Measurements from ENCODE around the gene TEAD1. TPM values are rescaled to one million over a fixed set of nuclear protein-coding genes. Genes with fewer than 3 reads are reported as not detected.

Gene TEAD1
- total RNA-seq, 2 donors from 2014 or later: 47.9 to 87.0 TPM

DNA sequence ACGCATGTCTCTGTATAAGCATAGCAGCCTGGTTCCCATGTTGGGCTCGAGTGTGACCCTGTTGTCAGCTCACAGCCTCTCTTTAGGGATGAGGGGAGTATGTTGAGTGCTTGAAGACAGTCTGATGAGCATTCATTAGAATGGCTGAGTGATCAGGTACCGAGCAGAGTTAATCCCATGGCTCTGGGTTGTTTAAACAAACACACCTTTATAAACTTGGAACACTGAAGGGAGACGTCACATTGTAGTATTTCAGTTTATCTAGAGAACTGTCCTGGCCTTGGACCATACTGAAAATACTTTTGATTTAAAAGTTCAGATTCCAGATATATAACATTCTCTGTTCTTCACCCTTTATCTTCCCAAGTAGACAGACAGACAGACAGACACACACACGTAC lies 76.0 kb downstream of the TEAD1 start:
- no peak overlapping the region for H3K4me3 ChIP-seq
- no peaks in the 10 kb centered on the region for H3K27me3 ChIP-seq (replicated peaks; ENCODE audit: insufficient read depth)
- DNase-seq (ENCODE audit: low spot score): no peak
- no peaks in the 10 kb centered on the region for H3K36me3 ChIP-seq
- no peaks in the 10 kb centered on the region for H3K4me1 ChIP-seq (replicated peaks)
- TF ChIP-seq, protein P1, sequence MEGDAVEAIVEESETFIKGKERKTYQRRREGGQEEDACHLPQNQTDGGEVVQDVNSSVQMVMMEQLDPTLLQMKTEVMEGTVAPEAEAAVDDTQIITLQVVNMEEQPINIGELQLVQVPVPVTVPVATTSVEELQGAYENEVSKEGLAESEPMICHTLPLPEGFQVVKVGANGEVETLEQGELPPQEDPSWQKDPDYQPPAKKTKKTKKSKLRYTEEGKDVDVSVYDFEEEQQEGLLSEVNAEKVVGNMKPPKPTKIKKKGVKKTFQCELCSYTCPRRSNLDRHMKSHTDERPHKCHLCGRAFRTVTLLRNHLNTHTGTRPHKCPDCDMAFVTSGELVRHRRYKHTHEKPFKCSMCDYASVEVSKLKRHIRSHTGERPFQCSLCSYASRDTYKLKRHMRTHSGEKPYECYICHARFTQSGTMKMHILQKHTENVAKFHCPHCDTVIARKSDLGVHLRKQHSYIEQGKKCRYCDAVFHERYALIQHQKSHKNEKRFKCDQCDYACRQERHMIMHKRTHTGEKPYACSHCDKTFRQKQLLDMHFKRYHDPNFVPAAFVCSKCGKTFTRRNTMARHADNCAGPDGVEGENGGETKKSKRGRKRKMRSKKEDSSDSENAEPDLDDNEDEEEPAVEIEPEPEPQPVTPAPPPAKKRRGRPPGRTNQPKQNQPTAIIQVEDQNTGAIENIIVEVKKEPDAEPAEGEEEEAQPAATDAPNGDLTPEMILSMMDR (IDR thresholded peaks at IDR 0.05): no peak
- TF ChIP-seq POLR2AphosphoS5 (IDR thresholded peaks at IDR 0.05): no peak
- no peak for TF ChIP-seq POLR2A (IDR thresholded peaks at IDR 0.05)
- no peak overlapping the region for H3K27ac ChIP-seq
- intact Hi-C loops (cut with DNase I): no loop called here
- 53% methylated on average over 5 of the region's 5 CpGs for WGBS
- H3K9me3 ChIP-seq: no peaks in the 10 kb centered on the region

DNA sequence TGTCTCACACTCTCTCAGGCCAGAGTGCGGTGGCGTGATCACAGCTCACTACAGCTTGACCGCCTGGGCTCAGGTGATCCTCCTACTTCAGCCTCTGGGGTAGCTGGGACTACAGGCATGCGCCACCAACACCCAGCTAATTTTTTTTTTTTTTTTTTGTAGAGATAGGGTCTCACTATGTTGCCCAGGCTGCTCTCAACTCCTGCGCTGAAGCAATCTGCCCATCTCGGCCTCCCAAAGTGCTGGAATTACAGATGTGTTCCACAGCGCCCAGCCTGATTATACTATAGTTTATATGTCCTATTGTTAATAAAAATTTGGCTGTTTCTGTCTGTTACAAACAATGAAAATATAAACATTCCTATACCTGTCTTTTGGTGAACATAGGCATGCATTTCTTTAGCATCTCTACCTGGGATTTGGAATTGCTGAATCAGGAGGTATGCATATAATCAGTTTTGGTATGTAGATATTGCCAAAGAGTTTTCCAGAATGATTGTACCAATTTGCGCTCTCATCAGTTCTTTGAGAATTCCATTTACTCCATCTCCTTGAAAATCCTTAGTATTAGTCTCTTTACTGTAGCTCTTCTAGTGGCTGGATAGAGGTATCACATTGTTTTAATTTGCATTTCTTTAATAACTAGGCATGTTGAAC lies 78.8 kb downstream of the TEAD1 start:
- WGBS: 96% methylated on average over 8 of the region's 8 CpGs
- Histone ChIP-seq H3K36me3 (no peaks in the 10 kb centered on the region), H3K27me3 (replicated peaks; ENCODE audit: insufficient read depth) (no peaks in the 10 kb centered on the region), H3K9me3 (no peaks in the 10 kb centered on the region), H3K4me1 (replicated peaks) (no peaks in the 10 kb centered on the region), H3K27ac (no peak overlapping the region), H3K4me3 (no peak overlapping the region)
- DNase-seq (ENCODE audit: low spot score): no peak
- TF ChIP-seq POLR2A (IDR thresholded peaks at IDR 0.05) (no peak), POLR2AphosphoS5 (IDR thresholded peaks at IDR 0.05) (no peak)
- TF ChIP-seq, protein P1 (IDR thresholded peaks at IDR 0.05): no peak
- intact Hi-C loops (cut with DNase I): no loop called here

DNA sequence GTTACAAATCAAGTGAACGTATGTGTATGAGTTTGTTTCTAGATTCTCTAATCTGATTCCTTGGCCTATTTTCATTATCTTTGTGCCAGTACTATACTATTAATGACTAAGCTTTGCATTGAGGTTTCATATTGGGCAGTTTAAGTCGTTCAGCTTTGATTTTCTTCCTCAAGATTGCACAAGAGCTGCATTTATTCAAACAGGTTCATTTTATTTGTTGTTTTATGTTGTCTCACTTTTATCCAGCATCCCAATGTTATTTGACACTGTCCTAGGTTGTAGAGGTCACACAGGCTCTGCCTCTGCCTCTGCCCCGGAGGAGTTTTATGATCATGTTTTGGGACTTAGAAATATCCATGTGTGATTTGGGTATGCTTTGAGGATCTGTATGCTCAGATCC lies 79.8 kb downstream of the TEAD1 start:
- no peak overlapping the region for H3K27ac ChIP-seq
- no peaks in the 10 kb centered on the region for H3K9me3 ChIP-seq
- no peak overlapping the region for H3K4me3 ChIP-seq
- no peaks in the 10 kb centered on the region for H3K4me1 ChIP-seq (replicated peaks)
- TF ChIP-seq POLR2AphosphoS5 (IDR thresholded peaks at IDR 0.05) (no peak), POLR2A (IDR thresholded peaks at IDR 0.05) (no peak)
- TF ChIP-seq, protein P1 (IDR thresholded peaks at IDR 0.05): no peak
- no peaks in the 10 kb centered on the region for H3K36me3 ChIP-seq
- no peak for DNase-seq (ENCODE audit: low spot score)
- H3K27me3 ChIP-seq (replicated peaks; ENCODE audit: insufficient read depth): no peaks in the 10 kb centered on the region
- intact Hi-C loops (cut with DNase I): no loop called here
- WGBS: 41% methylated on average over 3 of the region's 3 CpGs

- DNase-seq (ENCODE audit: low spot score): no peak
- TF ChIP-seq, protein P1 (IDR thresholded peaks at IDR 0.05): no peak
- TF ChIP-seq POLR2A (IDR thresholded peaks at IDR 0.05): no peak
- TF ChIP-seq POLR2AphosphoS5 (IDR thresholded peaks at IDR 0.05): no peak
- no peaks in the 10 kb centered on the region for H3K27me3 ChIP-seq (replicated peaks; ENCODE audit: insufficient read depth)
- intact Hi-C loops (cut with DNase I): no loop called here
- no peaks in the 10 kb centered on the region for H3K36me3 ChIP-seq
- no peak overlapping the region for H3K4me3 ChIP-seq
- no peak overlapping the region for H3K27ac ChIP-seq
- WGBS: 67% methylated on average over 3 of the region's 3 CpGs
- H3K9me3 ChIP-seq: no peaks in the 10 kb centered on the region
- no peaks in the 10 kb centered on the region for H3K4me1 ChIP-seq (replicated peaks)
Measured at GRCh38 chr11:12754582-12755234, 80.5 kb downstream of the TEAD1 start.
